GM19023 (cell line): ENCODE data around the gene NUDT16L1.
"Not testable (repeated sequence)": the region's sequence is repeated elsewhere in the genome, so short reads cannot be mapped to it uniquely, and the experiment has no call there.

Experiments
- ATAC-seq: cut with Tn5 transposase; IDR thresholded peaks from one replicate; pipeline ENCODE4 v1.9.1; 2021; ENCODE audit warnings: mild to moderate bottlenecking, moderate library complexity; ENCODE audit not compliant: unreplicated experiment

The NUDT16L1 gene

GRCh38 chr16:4713663-4714501 is 20.5 kb downstream of the NUDT16L1 start:
- ATAC-seq, result no peak

- ATAC-seq, result no peak
Measured at GRCh38 chr16:4714996-4715395, 21.6 kb downstream of the NUDT16L1 start.

DNA sequence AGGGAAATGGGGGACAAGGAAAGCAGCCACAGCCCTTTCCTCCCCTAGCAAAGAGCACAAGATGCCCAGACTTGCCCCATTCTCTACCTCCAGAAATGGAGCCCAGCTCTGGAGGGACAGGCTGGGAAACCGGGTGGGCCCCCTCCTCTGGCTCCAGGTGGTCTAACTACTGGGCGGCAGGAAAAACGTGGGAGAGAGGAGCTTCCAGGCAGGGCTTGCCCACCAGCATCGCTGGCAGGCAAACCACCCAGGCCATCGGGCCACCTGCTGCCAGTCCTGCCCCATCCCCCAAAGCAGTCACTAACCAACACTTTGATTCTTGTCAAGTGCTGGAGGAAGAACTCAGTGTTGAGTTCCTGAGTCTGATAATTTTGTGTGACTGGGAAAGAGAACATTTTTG is 25.1 kb downstream of the NUDT16L1 start:
- ATAC-seq, result no peak

- no peak for ATAC-seq
Measured at GRCh38 chr16:4723071-4723767, 29.9 kb downstream of the NUDT16L1 start.

DNA sequence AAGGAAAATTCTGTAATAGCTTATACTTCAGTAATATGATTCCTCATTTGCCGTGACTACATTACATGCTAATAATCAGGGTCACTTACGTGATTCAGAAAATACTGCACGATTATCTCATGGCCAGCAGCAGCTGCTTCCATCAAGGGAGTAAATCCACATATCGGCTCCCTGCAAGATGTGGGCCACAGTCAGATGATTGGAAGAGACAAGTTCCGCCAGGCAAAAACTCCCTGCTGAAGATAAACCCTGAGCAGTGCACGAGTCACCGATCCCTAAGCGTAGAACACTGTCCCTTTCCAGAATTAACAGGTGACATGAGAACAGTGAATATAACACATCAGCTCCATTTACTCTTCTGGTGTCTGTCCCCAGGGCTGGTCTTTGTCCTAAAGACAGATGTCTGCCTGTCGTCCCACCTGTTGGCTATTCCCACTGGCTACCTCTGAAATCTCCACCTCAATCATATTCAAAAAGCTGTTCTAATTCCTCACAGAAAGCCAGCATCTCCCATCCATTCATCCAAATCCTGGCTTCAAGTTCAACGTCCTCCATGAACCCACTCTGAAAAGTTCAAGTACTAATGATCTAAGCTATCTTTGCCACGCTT is 31.4 kb downstream of the NUDT16L1 start:
- ATAC-seq, result no peak

GRCh38 chr16:4726616-4727015 is 33.3 kb downstream of the NUDT16L1 start:
- no peak for ATAC-seq

DNA sequence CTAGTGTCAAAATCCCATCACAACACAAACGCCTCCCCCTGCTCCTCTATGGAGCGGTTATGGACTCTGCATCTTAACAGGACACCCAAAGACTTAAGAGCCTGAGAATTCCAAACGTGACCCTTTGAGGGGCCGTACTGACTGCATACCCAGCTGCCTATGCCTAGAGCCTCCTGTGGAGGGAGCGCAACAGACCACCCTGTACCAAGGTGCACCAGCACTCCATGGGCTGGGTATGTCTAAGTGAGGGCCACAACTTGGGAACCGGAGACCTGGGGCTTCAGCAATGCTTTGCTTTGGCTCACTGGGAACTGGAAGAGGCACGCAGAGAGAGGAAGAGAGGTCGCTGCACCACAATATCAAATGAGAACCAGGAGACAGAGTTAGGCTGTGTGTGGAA is 35.3 kb downstream of the NUDT16L1 start:
- ATAC-seq, result no peak

DNA sequence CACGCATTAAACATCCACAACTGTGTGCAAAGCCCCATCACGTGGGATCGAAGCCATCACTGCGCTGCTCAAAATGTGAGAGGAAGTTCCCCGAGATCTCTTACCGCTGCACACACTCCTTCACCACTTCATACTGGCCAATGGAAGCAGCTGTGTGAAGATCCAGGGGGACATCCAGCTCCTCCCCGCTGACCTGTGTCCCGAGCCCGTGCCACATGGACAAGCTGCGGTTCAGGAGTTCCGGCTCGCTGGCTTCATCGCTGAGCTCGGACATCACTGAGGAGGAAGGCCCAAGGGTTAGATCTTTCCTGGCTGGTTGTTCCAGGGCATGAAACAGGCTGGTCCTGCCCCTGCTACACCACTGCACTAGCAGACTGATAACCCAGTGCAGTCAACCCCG is 36.5 kb downstream of the NUDT16L1 start:
- no peak for ATAC-seq

DNA sequence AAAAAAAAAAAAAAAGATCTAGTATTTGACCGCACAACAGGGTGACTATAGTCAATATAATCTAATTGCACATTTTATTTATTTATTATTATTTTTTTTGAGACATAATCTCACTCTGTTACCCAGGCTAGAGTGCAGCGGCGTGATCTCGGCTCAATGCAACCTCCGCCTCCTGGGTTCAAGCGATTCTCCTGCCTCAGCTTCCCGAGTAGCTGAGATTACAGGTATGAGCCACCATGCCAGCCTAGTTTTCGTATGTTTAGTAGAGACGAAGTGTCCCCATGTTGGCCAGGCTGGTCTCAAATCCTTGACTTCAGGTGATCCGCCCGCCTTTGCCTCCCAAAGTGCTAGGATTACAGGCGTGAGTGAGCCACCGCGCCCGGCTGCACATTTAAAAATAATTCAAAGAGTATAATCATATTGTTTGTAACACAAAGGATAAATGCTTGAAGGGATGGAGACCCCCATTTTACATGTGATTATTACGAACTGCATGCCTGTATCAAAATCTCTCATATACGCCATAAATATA is 39.9 kb downstream of the NUDT16L1 start:
- no peak for ATAC-seq

DNA sequence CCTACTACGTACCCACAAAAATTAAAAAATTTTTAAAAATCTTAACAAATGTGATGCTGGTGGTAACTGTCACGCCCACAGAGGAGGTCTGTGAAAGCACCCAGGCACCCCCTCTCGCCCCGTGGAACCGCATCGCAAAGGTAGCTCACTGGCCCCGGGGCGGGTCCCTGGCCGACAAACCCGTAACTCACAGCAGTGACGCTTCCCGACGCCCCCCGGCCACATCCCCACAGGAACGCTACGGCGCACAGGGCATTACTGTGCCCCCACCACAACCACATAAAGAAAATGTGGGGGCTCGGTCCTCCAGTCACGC is 40.3 kb downstream of the NUDT16L1 start:
- no peak for ATAC-seq

GRCh38 chr16:4734063-4734729 is 40.8 kb downstream of the NUDT16L1 start, which contains the start of the genes ANKS3 and DNAAF8:
ANKS3 (minus strand) TSS chr16:4734271; CDS start chr16:4730149, 4,122 bp downstream.
DNAAF8 (plus strand) TSS chr16:4734537; CDS start chr16:4736515, 1,978 bp downstream.
- peak; percentile 76 for ATAC-seq

- ATAC-seq, result peak; percentile 71
Measured at GRCh38 chr16:4734730-4735535, 41.6 kb downstream of the NUDT16L1 start.

DNA sequence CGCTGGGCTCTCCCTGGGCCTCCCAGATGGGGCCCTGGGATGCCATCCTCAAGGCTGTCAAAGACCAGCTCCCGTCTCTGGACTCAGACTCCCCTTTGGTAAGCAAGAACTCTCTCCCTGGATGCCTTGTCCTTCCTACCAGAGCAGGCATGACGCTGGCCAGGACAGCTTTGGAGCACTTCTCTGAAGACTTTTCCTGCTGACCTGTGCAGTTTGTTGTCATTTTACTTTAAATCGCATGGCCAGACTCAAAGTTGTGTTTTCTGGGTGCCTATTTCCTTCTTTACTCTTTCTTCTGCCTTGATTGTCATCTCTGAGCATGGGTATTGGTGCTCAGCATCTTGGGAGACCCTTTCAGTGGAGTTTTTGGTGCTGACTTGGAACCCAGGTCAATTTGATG is 43.2 kb downstream of the NUDT16L1 start:
- ATAC-seq, result no peak

DNA sequence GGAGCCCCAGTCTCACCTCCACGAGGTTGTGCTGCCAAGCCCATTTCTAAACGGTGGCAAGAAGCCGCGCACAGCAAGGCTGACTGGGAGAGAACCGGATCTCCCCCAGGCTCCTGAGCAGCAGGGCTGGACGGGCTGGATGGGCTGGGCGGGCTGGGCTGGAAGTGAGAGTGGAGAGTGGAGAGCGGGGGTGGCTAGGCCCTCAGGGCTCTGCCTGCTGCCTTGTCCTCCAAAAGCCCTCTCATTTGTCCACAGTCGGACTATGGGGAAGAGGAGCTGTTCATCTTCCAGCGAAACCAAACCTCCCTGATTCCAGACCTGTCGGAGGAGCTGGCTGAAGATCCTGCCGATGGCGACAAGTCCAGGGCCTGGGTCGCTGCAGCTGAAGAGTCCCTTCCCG is 44.2 kb downstream of the NUDT16L1 start:
- no peak for ATAC-seq

GRCh38 chr16:4738370-4738769 is 45.0 kb downstream of the NUDT16L1 start:
- ATAC-seq, result not testable (repeated sequence)

- ATAC-seq, result no peak
Measured at GRCh38 chr16:4743226-4743878, 50.0 kb downstream of the NUDT16L1 start.

DNA sequence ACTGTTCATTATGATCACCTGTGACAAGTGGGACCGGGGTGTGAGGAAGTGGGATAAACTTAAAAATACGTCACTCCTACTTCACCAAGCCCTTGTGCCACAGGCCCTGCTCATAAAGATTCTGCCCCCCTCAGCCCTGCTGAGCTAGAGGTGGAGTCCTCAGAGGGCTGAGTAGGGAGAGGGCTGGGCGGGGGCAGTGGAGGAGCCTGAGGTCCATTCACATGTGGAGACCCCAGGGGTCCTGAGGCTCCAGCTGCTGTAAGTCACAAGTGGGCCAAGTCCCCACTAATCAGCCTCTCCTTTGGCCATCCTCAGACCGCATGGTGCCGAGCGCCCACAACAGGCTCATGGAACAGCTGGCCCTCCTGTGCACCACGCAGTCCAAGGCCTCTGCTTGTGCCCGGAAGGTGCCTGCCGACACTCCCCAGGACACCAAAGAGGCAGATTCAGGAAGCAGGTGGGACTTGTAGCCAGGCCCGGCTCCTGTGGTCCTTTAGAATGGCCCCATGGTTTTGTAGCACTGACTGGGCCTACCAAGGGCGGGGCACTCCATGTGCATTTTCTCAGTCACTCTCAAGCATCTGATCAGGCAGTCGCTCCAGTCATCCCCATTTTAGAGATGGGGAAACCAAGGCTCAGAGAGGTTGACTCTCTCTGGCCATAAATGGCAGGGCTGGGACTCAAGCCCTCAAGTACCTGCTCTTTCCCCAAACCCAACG is 51.4 kb downstream of the NUDT16L1 start:
- ATAC-seq, result no peak

DNA sequence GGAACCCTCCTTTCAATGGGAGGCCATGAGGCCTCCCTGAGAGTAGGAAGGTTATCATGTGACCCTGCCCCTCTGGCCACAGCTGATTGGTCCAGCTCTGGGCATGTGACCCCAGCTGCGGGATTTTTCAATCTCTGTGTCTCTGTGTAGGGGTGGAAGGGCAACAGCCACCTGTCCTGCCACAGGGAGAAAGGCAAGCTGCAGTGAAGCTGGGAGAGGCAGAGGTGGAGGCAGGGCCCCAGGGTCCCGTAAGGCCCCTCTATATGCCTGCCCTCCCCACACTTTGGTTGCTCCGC is 51.9 kb downstream of the NUDT16L1 start:
- ATAC-seq, result no peak
